ENCODE measurements around the gene KATNB1.

GRCh38 chr16:57799600-57800199 is 64.1 kb downstream of the KATNB1 start:
- no peak for TF ChIP-seq POLR2A (IDR thresholded peaks at IDR 0.05)
- TF ChIP-seq CTCF (IDR thresholded peaks at IDR 0.05) = no peak

Measured in lower leg skin (tissue), 3 donors.